Heart left ventricle (tissue), 16 donors: ENCODE measurements around the gene CLEC6A. TPM values are rescaled to one million over a fixed set of nuclear protein-coding genes. Genes with fewer than 3 reads are reported as not detected.

Experiments
- ATAC-seq, 4 donors: fragments of 200-7000 bp; cut with Tn5 transposase; one replicate each; pipeline ENCODE4 v1.9.1; 2020 to 2022; ENCODE audit warnings: moderate library complexity in 4 of 4, mild to moderate bottlenecking in 3 of 4, moderate number of reproducible peaks in 1 of 4
- DNase-seq, 5 donors: peaks; one replicate each; pipeline ENCODE4 v3.0.0-alpha.2; 2020
- H3K27ac ChIP-seq, 12 donors: fragments of 200-600 bp; sonication (generic) in 4 of 12; one replicate each; pipeline versions ENCODE4 v1.5.0 to v1.8.0; 2016 to 2022; ENCODE audit warnings: mild to moderate bottlenecking in 2 of 12
- H3K27me3 ChIP-seq, 9 donors: fragments of 200-600 bp; sonication (generic) in 2 of 9; one replicate each; pipeline versions ENCODE4 v1.5.1 to v1.8.0; 2016 to 2022; ENCODE audit warnings: mild to moderate bottlenecking in 3 of 9
- H3K36me3 ChIP-seq, 9 donors: fragments of 200-600 bp; sonication (generic) in 2 of 9; one replicate each; pipeline versions ENCODE4 v1.5.0 to v1.8.0; 2018 to 2022; ENCODE audit warnings: mild to moderate bottlenecking in 2 of 9
- H3K4me1 ChIP-seq, 12 donors: fragments of 200-600 bp; sonication (generic) in 4 of 12; one replicate each; pipeline versions ENCODE4 v1.5.0 to v1.8.0; 2016 to 2022; ENCODE audit warnings: mild to moderate bottlenecking in 3 of 12
- H3K4me3 ChIP-seq, 12 donors: fragments of 200-600 bp; sonication (generic) in 4 of 12; one replicate each; pipeline versions ENCODE4 v1.5.0 to v1.8.0; 2017 to 2022; ENCODE audit warnings: mild to moderate bottlenecking in 9 of 12, moderate library complexity in 4 of 12
- H3K9me3 ChIP-seq, 12 donors: fragments of 200-600 bp; sonication (generic) in 4 of 12; one replicate each; pipeline versions ENCODE4 v1.5.0 to v1.8.0; 2016 to 2022; ENCODE audit warnings: mild to moderate bottlenecking in 1 of 12
- POLR2A ChIP-seq, 2 donors: fragments of 450-650 bp; IDR thresholded peaks; one replicate each; pipeline ENCODE4 v1.6.1; 2017; ENCODE audit warnings: antibody characterized with exemption in 2 of 2, mild to moderate bottlenecking in 2 of 2, moderate library complexity in 2 of 2
- WGBS, 4 donors: extraction: QIAGEN DNeasy Blood & Tissue Kit in 2 of 4; methylation state at CpG; one replicate each; pipeline versions ENCODE4 v1.1.5 to v1.1.7; 2013 to 2018; 5-methylcytosine and 5-hydroxymethylcytosine counted together
- intact Hi-C, 10 donors: fragments of 100-400 bp; cut with DNase I; formaldehyde crosslinking; loops; one replicate each; pipeline versions ENCODE4 v1.11.1 to v1.14.2; 2022
- polyA plus RNA-seq, 2 donors: library from polyadenylated mRNA; stranded (reverse); fragments of 200-250 nt; gene quantifications; one replicate each; pipeline ENCODE4 v1.2.3, GENCODE V29; 2013
- total RNA-seq, 9 donors: library from RNA; depleted of rRNA in 2 of 9; stranded (reverse); fragments of >200 nt in 2 of 9; fragmentation: NEBNext Ultra II Directional in 3 of 9; extraction: Animal tissue kit (Norgen Biotek cat#: 25700) in 3 of 9; gene quantifications; one replicate each; pipeline versions ENCODE4 v1.1.0 to v1.2.4, GENCODE V29; 2016 to 2023
- TF ChIP-seq, protein P1 (sequence below), 12 donors: fragments of 200-600 bp; sonication (generic) in 4 of 12; IDR thresholded peaks; one replicate each; pipeline versions ENCODE4 v1.5.0 to v1.8.0; 2018 to 2022; ENCODE audit warnings: antibody characterized with exemption in 12 of 12, mild to moderate bottlenecking in 5 of 12
- donor health status: ischemic (EF 13 %, LVEDD 7.1; RV severe dilation, severe dysfunction).
- donor health status: healthy with polysubstance abuse.
- donor health status: DM: no; HTN: yes; CAD: no.
- donor health status: DM: no; HTN: no; CAD: no.
- donor health status: ischemic (EF 25% LVEDD 6.9; RV normal size, moderate dysfunction).
- donor health status: ischemic (EF 25% LVEDD 5.7; RV mildly dilated, moderate dysfunction).
- donor health status: healthy.
- donor health status: DM: yes; HTN: yes; CAD: no.
- donor health status: ischemic (EF 35%, LVEDD 5.7; RV mildly dilated, moderate dysfunction).
- donor health status: nonischemic (EF 11% LVEDD 7.7; RV severe dilation, severe dysfunction).
- donor health status: DM: yes; HTN: yes; CAD: no.
- donor health status: PGD.
- donor health status: ischemic (EF 29% LVEDD 5.4; RV normal size, mild dysfunction).
- donor health status: nonischemic (EF 23%, LVEDD 6.1; RV moderate dilation, normal function).

CLEC6A gene
- total and polyA plus RNA-seq, 11 donors = not detected

DNA sequence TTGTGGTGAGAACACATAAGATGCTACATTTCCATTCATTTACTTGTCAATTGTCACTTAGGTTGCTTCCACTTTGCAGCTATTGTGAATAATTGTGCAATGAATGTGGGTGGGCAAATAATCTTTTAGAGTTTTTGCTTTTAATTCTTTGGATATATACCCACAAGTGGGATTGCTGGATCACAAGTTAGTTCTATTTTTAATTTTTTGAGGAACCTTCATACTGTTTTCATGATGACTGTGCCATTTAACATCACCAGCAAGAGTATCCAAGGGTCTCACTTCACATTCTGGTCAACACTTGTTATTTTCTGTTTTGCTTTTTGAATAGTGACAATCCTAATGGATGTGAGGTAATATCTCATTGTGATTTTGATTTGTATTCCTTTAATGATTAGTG, 10.5 kb downstream of the CLEC6A start:
- Histone ChIP-seq H3K36me3 (no peaks in the 10 kb centered on the region), H3K27ac (peak overlapping the region in 1 of 12 donors; percentile 67), H3K4me3 (no peak overlapping the region), H3K4me1 (peaks cover 0 to 5% (median 0%) of the 10 kb centered on the region in 12 donors), H3K9me3 (peaks cover 0 to 14% (median 0%) of the 10 kb centered on the region in 12 donors), H3K27me3 (peaks cover 0 to 9% (median 0%) of the 10 kb centered on the region in 9 donors)
- TF ChIP-seq, protein P1, sequence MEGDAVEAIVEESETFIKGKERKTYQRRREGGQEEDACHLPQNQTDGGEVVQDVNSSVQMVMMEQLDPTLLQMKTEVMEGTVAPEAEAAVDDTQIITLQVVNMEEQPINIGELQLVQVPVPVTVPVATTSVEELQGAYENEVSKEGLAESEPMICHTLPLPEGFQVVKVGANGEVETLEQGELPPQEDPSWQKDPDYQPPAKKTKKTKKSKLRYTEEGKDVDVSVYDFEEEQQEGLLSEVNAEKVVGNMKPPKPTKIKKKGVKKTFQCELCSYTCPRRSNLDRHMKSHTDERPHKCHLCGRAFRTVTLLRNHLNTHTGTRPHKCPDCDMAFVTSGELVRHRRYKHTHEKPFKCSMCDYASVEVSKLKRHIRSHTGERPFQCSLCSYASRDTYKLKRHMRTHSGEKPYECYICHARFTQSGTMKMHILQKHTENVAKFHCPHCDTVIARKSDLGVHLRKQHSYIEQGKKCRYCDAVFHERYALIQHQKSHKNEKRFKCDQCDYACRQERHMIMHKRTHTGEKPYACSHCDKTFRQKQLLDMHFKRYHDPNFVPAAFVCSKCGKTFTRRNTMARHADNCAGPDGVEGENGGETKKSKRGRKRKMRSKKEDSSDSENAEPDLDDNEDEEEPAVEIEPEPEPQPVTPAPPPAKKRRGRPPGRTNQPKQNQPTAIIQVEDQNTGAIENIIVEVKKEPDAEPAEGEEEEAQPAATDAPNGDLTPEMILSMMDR (IDR thresholded peaks at IDR 0.05) = no peak
- TF ChIP-seq POLR2A (IDR thresholded peaks at IDR 0.05) = no peak
- DNase-seq (no peak), ATAC-seq (peak in 1 of 4 donors; percentile 28)
- intact Hi-C loops = no loop called here

DNA sequence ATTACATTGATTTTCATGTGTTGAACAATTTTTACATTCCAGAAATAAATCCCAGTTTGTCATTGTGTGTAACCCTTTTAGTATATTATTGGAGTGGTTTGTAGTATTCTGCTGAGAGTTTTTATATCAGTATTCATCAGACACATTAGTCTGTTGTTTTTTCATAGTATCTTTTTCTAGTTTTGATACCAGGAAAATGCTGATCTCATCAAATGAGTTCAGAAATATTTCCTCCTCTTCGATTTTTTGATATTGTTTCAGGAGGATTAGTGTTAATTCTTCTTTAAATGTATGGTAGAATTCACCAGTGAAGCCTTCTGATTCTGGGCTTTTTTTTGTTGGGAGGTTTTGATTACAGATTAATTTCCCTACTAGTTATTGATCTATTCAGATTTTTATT, 15.3 kb downstream of the CLEC6A start:
- H3K27ac ChIP-seq = no peak overlapping the region

DNA sequence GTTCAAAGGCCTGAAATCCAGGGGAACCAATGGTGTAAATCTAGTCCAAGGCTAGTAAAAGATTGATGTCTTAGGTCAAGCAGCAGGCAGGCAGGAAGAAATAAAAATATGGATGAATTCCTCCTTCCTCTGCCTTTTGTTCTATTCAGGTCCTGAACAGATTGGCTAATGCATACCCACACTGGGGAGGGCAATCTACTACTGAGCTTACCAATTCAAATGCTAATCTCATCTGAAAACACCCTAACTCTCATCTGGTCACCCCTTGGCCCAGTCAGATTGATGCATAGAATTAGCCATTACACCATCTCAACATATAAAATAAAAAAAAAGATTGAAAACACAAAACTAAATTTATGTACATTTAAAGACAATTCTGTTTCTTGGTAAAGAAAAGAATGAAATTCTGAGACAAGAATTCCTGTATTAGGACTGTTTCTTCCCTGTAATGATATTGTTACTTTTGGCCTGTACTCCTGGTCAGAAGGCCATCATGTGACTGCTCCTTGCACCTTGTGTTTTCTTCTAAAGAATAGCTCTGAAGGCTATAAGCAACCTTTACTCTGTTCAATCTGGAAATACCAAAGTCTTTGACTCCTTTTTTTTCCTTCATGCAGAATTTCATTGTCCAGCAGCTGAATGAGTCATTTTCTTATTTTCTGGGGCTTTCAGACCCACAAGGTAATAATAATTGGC, 19.9 kb downstream of the CLEC6A start:
- H3K4me1 ChIP-seq = no peaks in the 10 kb centered on the region
- TF ChIP-seq, protein P1 (IDR thresholded peaks at IDR 0.05) = no peak
- TF ChIP-seq POLR2A (IDR thresholded peaks at IDR 0.05) = no peak
- H3K9me3 ChIP-seq = no peaks in the 10 kb centered on the region
- ATAC-seq = no peak
- intact Hi-C loops = no loop called here
- peaks cover 0 to 14% (median 0%) of the 10 kb centered on the region in 9 donors for H3K27me3 ChIP-seq
- DNase-seq = no peak
- H3K27ac ChIP-seq = no peak overlapping the region
- no peak overlapping the region for H3K4me3 ChIP-seq
- H3K36me3 ChIP-seq = no peaks in the 10 kb centered on the region

More for the DNA sequence above, 15.3 kb downstream of the CLEC6A start:
- 65 to 75% (median 69%) methylated on average over 1 of the region's 1 CpG for WGBS, 4 donors
- TF ChIP-seq POLR2A (IDR thresholded peaks at IDR 0.05) = no peak
- TF ChIP-seq, protein P1 (IDR thresholded peaks at IDR 0.05) = no peak
- intact Hi-C loops = no loop called here
- peaks cover 0 to 14% (median 0%) of the 10 kb centered on the region in 12 donors for H3K9me3 ChIP-seq
- DNase-seq (no peak), ATAC-seq (no peak)
- H3K4me1 ChIP-seq = peaks cover 0 to 2% (median 0%) of the 10 kb centered on the region in 12 donors
- no peaks in the 10 kb centered on the region for H3K36me3 ChIP-seq
- H3K27me3 ChIP-seq = peaks cover 0 to 14% (median 0%) of the 10 kb centered on the region in 9 donors
- H3K4me3 ChIP-seq = no peak overlapping the region

DNA sequence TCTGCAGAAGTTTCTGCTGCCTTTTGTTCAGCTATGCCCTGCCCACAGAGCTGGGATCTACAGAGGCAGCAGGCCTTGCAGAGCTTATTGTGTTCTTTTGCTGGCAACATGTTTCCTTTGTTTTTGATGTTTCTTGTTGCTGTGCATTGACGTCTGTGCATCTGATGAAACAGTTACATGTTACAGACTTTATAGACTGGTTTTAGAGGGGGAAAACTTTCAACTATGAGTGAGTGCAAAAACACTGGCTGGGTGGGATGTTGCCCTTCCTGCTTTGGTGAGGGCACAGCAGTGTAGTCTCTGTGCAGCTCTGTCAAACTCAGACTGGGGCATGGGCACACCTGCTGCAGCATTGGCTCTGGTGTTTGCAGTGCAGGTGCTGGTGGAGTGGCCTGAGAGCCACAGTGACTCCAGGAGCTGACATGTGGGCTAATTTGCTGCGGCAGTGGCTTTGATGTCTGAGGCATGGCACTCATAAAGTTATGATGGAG, 26.9 kb downstream of the CLEC6A start:
- no peak overlapping the region for H3K4me3 ChIP-seq
- WGBS, 4 donors = 74 to 82% (median 76%) methylated on average over 2 of the region's 2 CpGs

More for the DNA sequence above, 26.9 kb downstream of the CLEC6A start:
- ATAC-seq = no peak
- H3K9me3 ChIP-seq = peaks cover 0 to 3% (median 0%) of the 10 kb centered on the region in 12 donors
- H3K36me3 ChIP-seq = no peaks in the 10 kb centered on the region
- H3K27ac ChIP-seq = no peak overlapping the region
- no peaks in the 10 kb centered on the region for H3K4me1 ChIP-seq
- intact Hi-C loops = no loop called here
- DNase-seq = peak in 1 of 5 donors; percentile 29
- no peaks in the 10 kb centered on the region for H3K27me3 ChIP-seq
- no peak for TF ChIP-seq POLR2A (IDR thresholded peaks at IDR 0.05)
- TF ChIP-seq, protein P1 (IDR thresholded peaks at IDR 0.05) = no peak
